Measurements from ENCODE around the gene ESPL1. TPM values are rescaled to one million over a fixed set of nuclear protein-coding genes. Genes with fewer than 3 reads are reported as not detected.

Gene ESPL1
- total RNA-seq, 1 donor from 2014 or later = 0.99 TPM

GRCh38 chr12:53334822-53335221, 66.7 kb downstream of the ESPL1 start:
- no peak for DNase-seq (ENCODE audit: low read depth in 2 of 2)

GRCh38 chr12:53336181-53336681, 68.1 kb downstream of the ESPL1 start, which contains the start of gene SP7:
Gene SP7 (minus strand): TSS chr12:53336354. CDS start chr12:53335646, 708 bp downstream.
- no peak for DNase-seq (ENCODE audit: low read depth in 2 of 2)

GRCh38 chr12:53338017-53338416, 69.9 kb downstream of the ESPL1 start:
- no peak for DNase-seq (ENCODE audit: low read depth in 2 of 2)

GRCh38 chr12:53338916-53339315, 70.8 kb downstream of the ESPL1 start:
- DNase-seq (ENCODE audit: low read depth in 2 of 2) = no peak

- DNase-seq (ENCODE audit: low read depth in 2 of 2) = no peak
These were observed 72.3 kb downstream of the ESPL1 start for GRCh38 chr12:53340398-53340797.

Other genes starting within 250 kb of the ESPL1 start
- gene TNS2, start 218.2 kb upstream of the ESPL1 start, total RNA-seq = 15.9 and 18.3 TPM in 2 replicates
- gene SPRYD3, start 188.9 kb upstream of the ESPL1 start, total RNA-seq = 8.9 and 12.9 TPM in 2 replicates
- 2.2 and 16.6 TPM in 2 replicates for gene IGFBP6, start 170.6 kb upstream of the ESPL1 start, total RNA-seq
- gene SOAT2, start 164.8 kb upstream of the ESPL1 start, total RNA-seq = not detected in 2 replicates
- 9.6 and 12.1 TPM in 2 replicates for gene ZNF740, start 87.6 kb upstream of the ESPL1 start, total RNA-seq
- 2.6 and 6.0 TPM in 2 replicates for gene CSAD, start 87.4 kb upstream of the ESPL1 start, total RNA-seq
- not detected in 2 replicates for gene ITGB7, start 61.0 kb upstream of the ESPL1 start, total RNA-seq
- 5.2 and 10.9 TPM in 2 replicates for gene RARG, start 36.1 kb upstream of the ESPL1 start, total RNA-seq
- 412 and 577 TPM in 2 replicates for gene PFDN5, start 27.2 kb downstream of the ESPL1 start, total RNA-seq
- gene MYG1, start 31.4 kb downstream of the ESPL1 start, total RNA-seq = 31.6 and 35.9 TPM in 2 replicates
- 23.8 and 24.6 TPM in 2 replicates for gene AAAS, start 53.3 kb downstream of the ESPL1 start, total RNA-seq
- not detected in 2 replicates for gene SP7, start 68.1 kb downstream of the ESPL1 start, total RNA-seq
- 21.4 and 26.8 TPM in 2 replicates for gene SP1, start 111.9 kb downstream of the ESPL1 start, total RNA-seq
- not detected in 2 replicates for gene AMHR2, start 155.6 kb downstream of the ESPL1 start, total RNA-seq
- gene PRR13, start 173.4 kb downstream of the ESPL1 start, total RNA-seq = 14.1 and 17.9 TPM in 2 replicates
- 299 TPM in 2 replicates for gene PCBP2, start 183.8 kb downstream of the ESPL1 start, total RNA-seq
- gene MAP3K12, start 231.2 kb downstream of the ESPL1 start, total RNA-seq = 2.4 and 5.7 TPM in 2 replicates
- 33.1 and 36.1 TPM in 2 replicates for gene TARBP2, start 233.0 kb downstream of the ESPL1 start, total RNA-seq
- not detected in 2 replicates for gene NPFF, start 239.2 kb downstream of the ESPL1 start, total RNA-seq